NCI-H1930 (cell line): ENCODE results near the gene TMEM273.

Experiments used
- DNase-seq, 2 experiments: peaks; one replicate each; lab custom pipeline; 2025; lab: John Stamatoyannopoulos, UW

The TMEM273 gene

GRCh38 chr10:49140304-49141177 lies 47.6 kb downstream of the TMEM273 start:
- DNase-seq: no peak

- DNase-seq: no peak
These were observed 48.4 kb downstream of the TMEM273 start for GRCh38 chr10:49139846-49140195.

GRCh38 chr10:49139028-49139845 lies 49.0 kb downstream of the TMEM273 start:
- no peak for DNase-seq

- no peak for DNase-seq
These were observed 49.8 kb downstream of the TMEM273 start for GRCh38 chr10:49138361-49138891.

- no peak for DNase-seq
These were observed 51.7 kb downstream of the TMEM273 start for GRCh38 chr10:49136525-49136924.

- DNase-seq: no peak
These were observed 52.4 kb downstream of the TMEM273 start for GRCh38 chr10:49135575-49136313.

GRCh38 chr10:49134327-49134726 lies 53.9 kb downstream of the TMEM273 start:
- DNase-seq: no peak

GRCh38 chr10:49133706-49134248 lies 54.4 kb downstream of the TMEM273 start, which contains the start of gene FAM170B:
FAM170B (minus strand) TSS chr10:49134021; CDS start chr10:49133918, 103 bp downstream.
- DNase-seq: no peak

GRCh38 chr10:49132362-49132737 lies 55.8 kb downstream of the TMEM273 start:
- no peak for DNase-seq

GRCh38 chr10:49131507-49132361 lies 56.5 kb downstream of the TMEM273 start:
- no peak for DNase-seq

- no peak for DNase-seq
These were observed 58.8 kb downstream of the TMEM273 start for GRCh38 chr10:49129376-49129775.

- no peak for DNase-seq
These were observed 59.3 kb downstream of the TMEM273 start for GRCh38 chr10:49128854-49129253.

GRCh38 chr10:49123981-49124950 lies 63.9 kb downstream of the TMEM273 start:
- no peak for DNase-seq

- DNase-seq: no peak
These were observed 67.3 kb downstream of the TMEM273 start for GRCh38 chr10:49120911-49121310.

- DNase-seq: no peak
These were observed 68.4 kb downstream of the TMEM273 start for GRCh38 chr10:49119746-49120145.

GRCh38 chr10:49118430-49119074 lies 69.6 kb downstream of the TMEM273 start:
- no peak for DNase-seq

GRCh38 chr10:49117376-49118070 lies 70.7 kb downstream of the TMEM273 start:
- no peak for DNase-seq
